ENCODE results near the gene ZNF808.
A peak's percentile ranks its signal among the peaks of the same experiment; 100 is the strongest.
"Not testable (repeated sequence)": the region's sequence is repeated elsewhere in the genome, so short reads cannot be mapped to it uniquely, and the experiment has no call there.

The ZNF808 gene

GRCh38 chr19:52507266-52507665, 20.2 kb upstream of the ZNF808 start:
- no peak for TF ChIP-seq CTCF (conservative IDR thresholded peaks at IDR 0.05; ENCODE audit: low read depth, low read length)
- DNase-seq (ENCODE audit: low read depth) = no peak
- no peak overlapping the region for H3K4me3 ChIP-seq (ENCODE audit: low read depth, low read length)

GRCh38 chr19:52516191-52516590, 11.3 kb upstream of the ZNF808 start:
- H3K4me3 ChIP-seq (ENCODE audit: low read depth, low read length) = no peak overlapping the region
- DNase-seq (ENCODE audit: low read depth) = no peak
- no peak for TF ChIP-seq CTCF (conservative IDR thresholded peaks at IDR 0.05; ENCODE audit: low read depth, low read length)

- TF ChIP-seq CTCF (conservative IDR thresholded peaks at IDR 0.05; ENCODE audit: low read depth, low read length) = no peak
- no peak for DNase-seq (ENCODE audit: low read depth)
- H3K4me3 ChIP-seq (ENCODE audit: low read depth, low read length) = no peak overlapping the region
These were observed 8.8 kb upstream of the ZNF808 start for GRCh38 chr19:52518646-52519045.

- DNase-seq (ENCODE audit: low read depth); H3K4me3 ChIP-seq (ENCODE audit: low read depth, low read length): not testable (repeated sequence)
These were observed 8.3 kb upstream of the ZNF808 start for GRCh38 chr19:52519175-52519574.

GRCh38 chr19:52520013-52520412, 7.5 kb upstream of the ZNF808 start:
- no peak for TF ChIP-seq CTCF (conservative IDR thresholded peaks at IDR 0.05; ENCODE audit: low read depth, low read length)
- no peak overlapping the region for H3K4me3 ChIP-seq (ENCODE audit: low read depth, low read length)
- DNase-seq (ENCODE audit: low read depth) = no peak

GRCh38 chr19:52522551-52522950, 4.9 kb upstream of the ZNF808 start:
- H3K4me3 ChIP-seq (ENCODE audit: low read depth, low read length) = no peak overlapping the region

GRCh38 chr19:52524086-52524485, 3.4 kb upstream of the ZNF808 start:
- no peak overlapping the region for H3K4me3 ChIP-seq (ENCODE audit: low read depth, low read length)
- DNase-seq (ENCODE audit: low read depth) = no peak
- TF ChIP-seq CTCF (conservative IDR thresholded peaks at IDR 0.05; ENCODE audit: low read depth, low read length) = no peak

More at GRCh38 chr19:52522551-52522950, 4.9 kb upstream of the ZNF808 start:
- TF ChIP-seq CTCF (conservative IDR thresholded peaks at IDR 0.05; ENCODE audit: low read depth, low read length) = no peak
- no peak for DNase-seq (ENCODE audit: low read depth)

- no peak for TF ChIP-seq CTCF (conservative IDR thresholded peaks at IDR 0.05; ENCODE audit: low read depth, low read length)
- peak overlapping the region; percentile 85 for H3K4me3 ChIP-seq (ENCODE audit: low read depth, low read length)
- DNase-seq (ENCODE audit: low read depth) = no peak
These were observed 486 bp downstream of the ZNF808 start for GRCh38 chr19:52527956-52528351.
